GM12874 (cell line): Measurements from ENCODE around the gene TMEM260.
A peak's percentile ranks its signal among the peaks of the same experiment; 100 is the strongest.

Source experiments
- CTCF ChIP-seq: IDR thresholded peaks from 2 replicates; pipeline ENCODE4 v1.5.1; 2011; ENCODE audit warnings: low read depth, mild to moderate bottlenecking, control low read depth, low read length, moderate library complexity; ENCODE audit not compliant: insufficient read depth

The TMEM260 gene

GRCh38 chr14:56659964-56660551 lies 80.5 kb downstream of the TMEM260 start:
- TF ChIP-seq CTCF, result peak; percentile 52; the same call in 1 of the 2 replicates

GRCh38 chr14:56660677-56661389 lies 81.2 kb downstream of the TMEM260 start:
- TF ChIP-seq CTCF, result no peak

GRCh38 chr14:56661478-56661877 lies 81.9 kb downstream of the TMEM260 start:
- TF ChIP-seq CTCF, result no peak

- TF ChIP-seq CTCF, result no peak
Observed at GRCh38 chr14:56664811-56665421, 85.3 kb downstream of the TMEM260 start.

GRCh38 chr14:56666294-56666693 lies 86.7 kb downstream of the TMEM260 start:
- no peak for TF ChIP-seq CTCF

- TF ChIP-seq CTCF, result no peak
Observed at GRCh38 chr14:56666716-56667115, 87.1 kb downstream of the TMEM260 start.

GRCh38 chr14:56676042-56676441 lies 96.4 kb downstream of the TMEM260 start:
- TF ChIP-seq CTCF, result no peak
